H1 (cell line): ENCODE results near the gene SLC39A11. TPM values are rescaled to one million over a fixed set of nuclear protein-coding genes. Genes with fewer than 3 reads are reported as not detected.

Experiments used
- CTCF ChIA-PET: fragments of 300-600 bp; sonication (Branson Sonifier 250); formaldehyde crosslinking; loops from one replicate; lab custom pipeline; 2021; ENCODE audit not compliant: partially characterized antibody; lab: Charles Lee
- POLR2A ChIA-PET: fragments of 300-600 bp; sonication (Branson Sonifier 250); formaldehyde crosslinking; loops from one replicate; lab custom pipeline; 2021; ENCODE audit warnings: inconsistent platforms; ENCODE audit not compliant: partially characterized antibody; lab: Charles Lee
- DNase-seq, 2 experiments: peaks; one replicate each; pipeline versions ENCODE4 v3.0.0 to v3.0.0-alpha.2; 2010 to 2022; ENCODE audit warnings: low spot score in 2 of 2, low read depth in 1 of 2, mixed read lengths in 1 of 2
- FAIRE-seq: peaks from 2 replicates; lab custom pipeline; 2011; peaks lifted over from hg19 to GRCh38; lab: Jason Lieb, UNC
- H2AFZ ChIP-seq: 2 replicates; pipeline ENCODE4 v1.8.1; 2012; ENCODE audit warnings: low read length, inconsistent platforms
- H2AK5ac ChIP-seq: 2 replicates; pipeline ENCODE4 v1.6.1; 2013; ENCODE audit warnings: low read depth, low read length
- H2BK120ac ChIP-seq: replicated peaks from 2 replicates; pipeline ENCODE3; 2013; ENCODE audit warnings: low read depth, low read length, inconsistent platforms
- H2BK12ac ChIP-seq: 2 replicates; pipeline ENCODE4 v1.6.1; 2013; ENCODE audit warnings: low read depth, low read length
- H2BK15ac ChIP-seq: 2 replicates; pipeline ENCODE4 v1.6.1; 2013; ENCODE audit warnings: low read length
- H2BK20ac ChIP-seq: 2 replicates; pipeline ENCODE4 v1.6.1; 2013; ENCODE audit warnings: low read length
- H2BK5ac ChIP-seq: 2 replicates; pipeline ENCODE4 v1.6.1; 2013; ENCODE audit warnings: low read depth, low read length
- H3K14ac ChIP-seq: 2 replicates; pipeline ENCODE4 v1.6.1; 2013; ENCODE audit warnings: inconsistent platforms; ENCODE audit not compliant: insufficient read length
- H3K18ac ChIP-seq: 2 replicates; pipeline ENCODE4 v1.6.1; 2013; ENCODE audit warnings: low read length; ENCODE audit errors: extremely low read depth
- H3K23ac ChIP-seq: 2 replicates; pipeline ENCODE4 v1.6.1; 2013; ENCODE audit warnings: inconsistent platforms; ENCODE audit not compliant: insufficient read length
- H3K23me2 ChIP-seq: 2 replicates; pipeline ENCODE4 v1.6.1; 2013; ENCODE audit warnings: low read depth, low read length
- H3K27ac ChIP-seq: 2 replicates; pipeline ENCODE4 v1.6.1; 2011; ENCODE audit warnings: low read depth, low read length, inconsistent platforms
- H3K27me3 ChIP-seq, 4 experiments: replicated peaks in 1 of 4; 1 replicate in 1 of 4; 2 replicates in 3 of 4; pipeline versions ENCODE4 v1.6.1 to v1.8.1; 2011 to 2013; ENCODE audit warnings: low read length in 3 of 4, mild to moderate bottlenecking in 3 of 4, inconsistent platforms in 2 of 4, mixed read lengths in 2 of 4, moderate library complexity in 1 of 4; ENCODE audit not compliant: control insufficient read depth in 3 of 4, insufficient read depth in 3 of 4; ENCODE audit errors: extremely low read depth in 1 of 4
- H3K36me3 ChIP-seq, 4 experiments: 2 replicates each; pipeline versions ENCODE4 v1.6.1 to v1.8.1; 2011 to 2013; ENCODE audit warnings: mild to moderate bottlenecking in 4 of 4, low read length in 3 of 4, moderate library complexity in 2 of 4, control low read depth in 1 of 4, inconsistent platforms in 1 of 4; ENCODE audit not compliant: insufficient read depth in 4 of 4, control insufficient read depth in 2 of 4
- H3K4ac ChIP-seq: replicated peaks from 2 replicates; pipeline ENCODE3; 2013; ENCODE audit warnings: low read length, low read depth, mixed read lengths, inconsistent platforms; ENCODE audit not compliant: insufficient read length
- H3K4me1 ChIP-seq, 4 experiments: replicated peaks in 1 of 4; 1 replicate in 1 of 4; 2 replicates in 3 of 4; pipeline versions ENCODE4 v1.6.1 to v1.8.1; 2011 to 2013; ENCODE audit warnings: low read length in 3 of 4, inconsistent platforms in 2 of 4, mixed read lengths in 1 of 4; ENCODE audit not compliant: insufficient read depth in 4 of 4, control insufficient read depth in 3 of 4
- H3K4me2 ChIP-seq, 2 experiments: 2 replicates each; pipeline versions ENCODE4 v1.6.1 to v1.8.1; 2011 to 2013; ENCODE audit warnings: low read depth in 2 of 2, low read length in 2 of 2, control low read depth in 1 of 2, inconsistent platforms in 1 of 2, mild to moderate bottlenecking in 1 of 2; ENCODE audit not compliant: insufficient read depth in 1 of 2
- H3K4me3 ChIP-seq, 4 experiments: fragments of 200-600, 300-600 bp in 1 of 4; sonication (generic), shearing (Covaris generic), sonication (Bioruptor Twin) in 1 of 4; 2 replicates each; pipeline versions ENCODE4 v1.5.1 to v1.8.1; 2011 to 2016; ENCODE audit warnings: low read length in 4 of 4, low read depth in 3 of 4, control low read depth in 2 of 4, inconsistent platforms in 2 of 4, mild to moderate bottlenecking in 2 of 4, mixed read lengths in 1 of 4, moderate library complexity in 1 of 4; ENCODE audit not compliant: insufficient read depth in 2 of 4; ENCODE audit errors: extremely low read depth in 1 of 4
- H3K56ac ChIP-seq: replicated peaks from 2 replicates; pipeline ENCODE3; 2013; ENCODE audit warnings: low read depth, mild to moderate bottlenecking, mixed read lengths, low read length, inconsistent platforms; ENCODE audit not compliant: insufficient read length
- H3K79me1 ChIP-seq: 2 replicates; pipeline ENCODE4 v1.6.1; 2013; ENCODE audit warnings: low read depth, low read length, control low read depth
- H3K79me2 ChIP-seq, 2 experiments: 2 replicates each; pipeline versions ENCODE4 v1.6.1 to v1.8.1; 2012 to 2013; ENCODE audit warnings: low read length in 2 of 2, mild to moderate bottlenecking in 2 of 2, inconsistent platforms in 1 of 2; ENCODE audit not compliant: insufficient read depth in 2 of 2, control insufficient read depth in 1 of 2
- H3K9ac ChIP-seq, 4 experiments: replicated peaks in 1 of 4; 1 replicate in 1 of 4; 2 replicates in 3 of 4; pipeline versions ENCODE4 v1.6.1 to v1.8.1; 2011 to 2013; ENCODE audit warnings: low read depth in 3 of 4, low read length in 3 of 4, control low read depth in 2 of 4, mild to moderate bottlenecking in 2 of 4, moderate library complexity in 2 of 4, inconsistent platforms in 1 of 4; ENCODE audit errors: extremely low read depth in 1 of 4
- H3K9me3 ChIP-seq, 2 experiments: 2 replicates each; pipeline versions ENCODE4 v1.6.1 to v1.8.1; 2012 to 2013; ENCODE audit warnings: mild to moderate bottlenecking in 2 of 2, moderate library complexity in 2 of 2, control low read depth in 1 of 2, inconsistent platforms in 1 of 2, low read depth in 1 of 2, low read length in 1 of 2, mixed read lengths in 1 of 2; ENCODE audit not compliant: insufficient read depth in 2 of 2
- H4K20me1 ChIP-seq, 2 experiments: replicated peaks in 1 of 2; 2 replicates each; pipeline versions ENCODE3 to v1.8.1; 2011 to 2013; ENCODE audit warnings: inconsistent platforms in 2 of 2, low read length in 2 of 2, mild to moderate bottlenecking in 1 of 2; ENCODE audit not compliant: insufficient read depth in 2 of 2, control insufficient read depth in 1 of 2
- H4K5ac ChIP-seq: 2 replicates; pipeline ENCODE4 v1.6.1; 2013; ENCODE audit warnings: low read length, low read depth, mixed read lengths, inconsistent platforms; ENCODE audit not compliant: insufficient read length
- H4K8ac ChIP-seq: 2 replicates; pipeline ENCODE4 v1.8.0; 2013; ENCODE audit warnings: mild to moderate bottlenecking, moderate library complexity, low read length, inconsistent platforms; ENCODE audit not compliant: insufficient read depth; ENCODE audit errors: extremely low read depth
- H4K91ac ChIP-seq: replicated peaks from 2 replicates; pipeline ENCODE3; 2013; ENCODE audit warnings: low read length, mixed read lengths, inconsistent platforms; ENCODE audit not compliant: insufficient read length
- CEBPB ChIP-seq: IDR thresholded peaks from 2 replicates; pipeline ENCODE4 v1.6.1; 2012; ENCODE audit warnings: low read depth, low read length
- HDAC2 ChIP-seq, 2 experiments: fragments of 300-600 bp in 1 of 2; sonication (generic) in 1 of 2; IDR thresholded peaks; 2 replicates each; pipeline ENCODE4 v1.6.1; 2011 to 2012; ENCODE audit warnings: low read depth in 2 of 2, low read length in 2 of 2, mild to moderate bottlenecking in 2 of 2, moderate library complexity in 2 of 2, borderline replicate concordance in 1 of 2, inconsistent platforms in 1 of 2
- HDAC6 ChIP-seq: IDR thresholded peaks from one replicate; pipeline ENCODE4 v1.7.1; 2012; ENCODE audit warnings: low read depth, mild to moderate bottlenecking, inconsistent platforms, low read length, moderate library complexity
- POLR2A ChIP-seq, 2 experiments: IDR thresholded peaks; 1 replicate in 1 of 2; 2 replicates in 1 of 2; pipeline ENCODE4 v1.6.1; 2011; ENCODE audit warnings: low read depth in 2 of 2, low read length in 2 of 2, mild to moderate bottlenecking in 2 of 2; ENCODE audit errors: control extremely low read depth in 1 of 2
- WGBS, 2 experiments: shearing (Covaris generic) in 1 of 2; methylation state at CpG; one replicate each; pipeline versions ENCODE4 v1.1.6 to v1.1.7; 2013 to 2015; ENCODE audit warnings: low lambda C conversion rate in 2 of 2, mixed read lengths in 2 of 2, inconsistent platforms in 1 of 2, low coverage in 1 of 2, missing lambda C conversion rate in 1 of 2; ENCODE audit not compliant: insufficient replicate concordance in 2 of 2, insufficient coverage in 1 of 2, insufficient read length in 1 of 2; ENCODE audit errors: extremely low coverage in 1 of 2, missing lambda C conversion rate in 1 of 2; 5-methylcytosine and 5-hydroxymethylcytosine counted together
- polyA plus RNA-seq, 7 experiments: library from polyadenylated mRNA; depleted of rRNA in 3 of 7; stranded (reverse) in 5 of 7; unstranded in 2 of 7; fragments of >200 nt in 5 of 7; fragments of 200-250 nt in 2 of 7; gene quantifications; 1 replicate in 5 of 7; 2 replicates in 1 of 7; 4 replicates in 1 of 7; pipeline versions ENCODE4 v1.2.1 to v1.2.3, GENCODE V29; 2011 to 2013; ENCODE audit warnings: missing spikeins in 2 of 7, mixed read lengths in 2 of 7
- total RNA-seq: library from RNA; stranded (reverse); fragmentation: NEBNext Ultra II Directional; extraction: Animal tissue kit (Norgen Biotek cat#: 25700); gene quantifications from 2 replicates; pipeline ENCODE4 v1.2.1, GENCODE V29; 2021

The SLC39A11 gene
- total and polyA plus RNA-seq, 2 of the 8 experiments (the other 6 are each of a cell fraction or from before 2014, with no cell fraction given): 12.2 to 19.6 TPM

DNA sequence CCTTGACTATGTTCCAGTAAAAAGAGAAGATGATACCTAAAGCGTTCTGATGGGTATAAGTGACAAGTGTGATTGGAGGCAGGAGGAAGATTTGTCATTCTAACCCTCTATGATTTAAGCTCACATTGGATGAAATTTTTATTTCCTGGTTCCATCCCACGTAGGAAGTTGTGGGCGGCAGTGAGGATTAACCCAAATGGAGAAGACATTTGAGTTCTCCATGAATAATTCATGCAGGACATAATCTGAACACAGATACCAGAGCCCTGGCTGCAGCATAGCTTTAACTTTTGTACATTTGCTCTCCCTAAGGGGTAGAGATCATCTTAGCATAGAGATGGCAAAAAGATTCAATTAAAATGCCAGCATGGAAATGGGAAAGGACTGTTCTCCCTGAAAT, 146.3 kb downstream of the SLC39A11 start:
- no peaks in the 10 kb centered on the region for H3K79me2 ChIP-seq
- no peak overlapping the region for H2BK12ac ChIP-seq
- H3K4ac ChIP-seq: no peak overlapping the region
- no peak overlapping the region for H3K4me2 ChIP-seq
- H3K4me1 ChIP-seq: no peaks in the 10 kb centered on the region; a peak in 1 of 7 replicates
- no peak overlapping the region for H2BK5ac ChIP-seq
- no peak overlapping the region for H3K14ac ChIP-seq
- H2BK20ac ChIP-seq: no peak overlapping the region
- WGBS, 2 experiments: 96% methylated on average over 3 of the region's 3 CpGs; no CpG with 5 or more reads in 1 of the 2 experiments
- H3K9ac ChIP-seq: no peak overlapping the region
- no peak overlapping the region for H2AK5ac ChIP-seq
- H3K27ac ChIP-seq: no peak overlapping the region
- H3K27me3 ChIP-seq: no peaks in the 10 kb centered on the region
- H3K36me3 ChIP-seq: no peaks in the 10 kb centered on the region
- no peaks in the 10 kb centered on the region for H4K20me1 ChIP-seq
- H3K23ac ChIP-seq: no peak overlapping the region
- CTCF ChIA-PET: interaction anchor here (1.7 kb wide), 1 partner anchor 10 kb away, joined by 5 read pairs; no protein-coding TSS in a partner anchor
- H3K23me2 ChIP-seq: no peaks in the 10 kb centered on the region
- no peak overlapping the region for H2BK15ac ChIP-seq
- no peak overlapping the region for H3K18ac ChIP-seq
- no peak overlapping the region for H3K4me3 ChIP-seq
- TF ChIP-seq CEBPB: no peak
- TF ChIP-seq HDAC2 (IDR thresholded peaks at IDR 0.05; ENCODE audit: borderline replicate concordance in 1 of 2, low read depth in 2 of 2, low read length in 2 of 2): no peak
- TF ChIP-seq HDAC6: no peak
- TF ChIP-seq POLR2A (IDR thresholded peaks at IDR 0.05; ENCODE audit: control extremely low read depth in 1 of 2, low read depth in 2 of 2, low read length in 2 of 2): no peak
- TF ChIP-seq, all 59 proteins: peak for 0
- Histone ChIP-seq H4K8ac (no peak overlapping the region), H4K91ac (no peak overlapping the region), H2BK120ac (no peak overlapping the region), H3K79me1 (no peaks in the 10 kb centered on the region), H3K56ac (no peak overlapping the region), H4K5ac (no peak overlapping the region), H3K9me3 (no peaks in the 10 kb centered on the region; a peak in 1 of 4 replicates), H2AFZ (no peak overlapping the region)
- FAIRE-seq (no peak), DNase-seq (no peak)
- POLR2A ChIA-PET: interaction anchor here (0.6 kb wide), 1 partner anchor 105 kb away, joined by 4 read pairs; no protein-coding TSS in a partner anchor
